Activated CD8-positive, alpha-beta memory T cell treated with anti-CD3 and anti-CD28 coated beads, Interleukin-2, amount 50 U/mL, for 4 hours (primary cell): ENCODE measurements around the gene CMTM5.

Experiments
- DNase-seq: peaks from one replicate; pipeline ENCODE4 v3.0.0-alpha.2; 2020

The CMTM5 gene, protein sequence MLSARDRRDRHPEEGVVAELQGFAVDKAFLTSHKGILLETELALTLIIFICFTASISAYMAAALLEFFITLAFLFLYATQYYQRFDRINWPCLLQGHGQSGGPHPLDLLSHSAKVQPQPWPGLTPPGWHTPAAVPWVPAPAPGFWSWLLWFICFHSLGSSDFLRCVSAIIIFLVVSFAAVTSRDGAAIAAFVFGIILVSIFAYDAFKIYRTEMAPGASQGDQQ

DNA sequence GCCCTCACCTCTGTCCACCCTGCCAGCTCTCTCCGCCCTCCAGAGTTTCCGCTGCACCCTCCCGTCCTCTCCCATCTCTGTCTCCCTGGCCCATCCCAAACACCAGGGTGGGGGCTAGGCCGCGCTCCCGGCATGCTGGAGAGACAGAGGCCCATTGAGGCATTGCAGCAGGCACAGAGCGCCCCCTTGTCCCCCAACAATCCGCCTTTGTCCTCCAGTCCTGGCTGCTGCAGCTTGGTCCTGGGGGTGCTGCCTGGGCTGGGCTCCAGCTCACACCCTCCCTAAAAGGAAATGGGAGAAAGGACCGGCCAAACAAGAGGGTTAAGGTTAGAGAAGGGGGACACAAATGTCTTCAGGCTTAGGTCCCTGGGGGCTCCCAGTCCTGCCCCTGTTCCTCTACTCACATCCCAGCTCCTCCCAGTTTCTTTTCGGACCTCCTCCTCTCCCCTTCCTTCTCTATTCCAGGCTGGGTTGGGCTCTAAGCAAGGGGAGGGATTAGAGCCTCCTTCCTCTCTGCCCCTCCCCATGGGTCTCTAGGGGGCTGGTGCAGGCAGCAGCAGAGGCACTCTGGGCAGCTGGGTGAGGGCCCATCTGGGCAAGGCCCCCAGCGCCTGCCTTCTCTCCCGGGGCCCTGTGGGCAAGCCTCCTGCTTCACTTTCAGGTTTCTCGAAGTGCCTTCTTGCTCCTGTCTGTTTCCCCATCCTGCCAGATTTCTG is at the start of gene CMTM5:
Gene CMTM5, plus strand, starts transcription at position 565 of the 716 bp plus-strand sequence. CDS start 206 bp downstream, outside the sequence.
- DNase-seq: no peak

DNA sequence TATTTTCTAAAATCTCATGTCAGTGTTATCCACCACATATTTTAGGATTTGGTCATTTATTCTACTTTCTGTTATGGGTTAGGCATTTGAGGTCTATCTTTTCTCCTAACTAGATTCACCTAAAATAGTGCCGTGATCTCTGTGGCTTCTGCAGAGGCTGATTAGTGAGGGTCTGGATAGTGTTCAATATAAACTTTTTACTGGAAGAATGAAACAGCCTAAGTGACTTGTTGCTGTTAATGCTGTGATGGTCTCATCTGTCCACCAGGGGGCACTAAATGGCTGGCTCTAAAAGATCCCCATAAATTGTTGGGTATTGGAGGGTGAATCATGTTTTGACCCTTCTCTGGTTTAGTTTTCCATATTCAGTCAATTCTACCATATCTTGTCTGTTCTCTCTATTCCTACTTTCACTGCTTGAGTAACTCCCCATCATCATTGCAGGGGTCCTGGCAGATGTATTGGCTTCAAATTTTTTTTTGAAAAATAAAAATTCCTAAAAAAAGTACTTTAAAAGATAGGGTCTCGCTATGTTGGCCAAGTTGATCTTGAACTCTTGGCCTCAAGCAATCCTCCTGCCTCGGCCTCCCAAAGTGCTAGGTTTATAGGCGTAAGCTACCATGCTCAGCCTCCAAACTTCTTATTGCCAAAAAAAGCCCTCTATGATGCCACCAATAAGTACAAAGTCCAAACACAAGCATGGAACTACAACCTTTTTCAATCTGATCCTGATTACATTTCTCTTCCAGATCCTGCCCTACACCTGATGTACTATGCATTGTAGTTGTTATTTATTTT is 48.7 kb upstream of the CMTM5 start:
- DNase-seq: peak; percentile 65

DNA sequence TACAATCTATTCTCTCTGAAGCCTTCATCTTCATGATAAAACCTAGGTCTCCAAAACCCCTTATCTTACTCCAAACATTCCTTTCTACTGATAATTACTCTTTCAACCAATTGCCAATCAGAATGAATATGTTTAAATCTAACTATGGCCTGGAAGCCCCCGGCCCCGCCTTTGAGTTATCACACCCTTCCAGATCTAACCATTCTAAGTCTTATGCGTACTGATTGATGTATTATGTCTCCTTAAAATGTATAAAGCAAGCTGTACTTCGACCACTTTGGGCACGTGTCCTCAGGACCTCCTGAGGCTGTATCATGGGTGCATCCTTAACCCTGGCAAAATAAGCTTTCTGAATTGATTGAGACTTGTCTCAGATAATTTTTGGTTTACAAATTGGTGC is 41.2 kb upstream of the CMTM5 start:
- DNase-seq: no peak

DNA sequence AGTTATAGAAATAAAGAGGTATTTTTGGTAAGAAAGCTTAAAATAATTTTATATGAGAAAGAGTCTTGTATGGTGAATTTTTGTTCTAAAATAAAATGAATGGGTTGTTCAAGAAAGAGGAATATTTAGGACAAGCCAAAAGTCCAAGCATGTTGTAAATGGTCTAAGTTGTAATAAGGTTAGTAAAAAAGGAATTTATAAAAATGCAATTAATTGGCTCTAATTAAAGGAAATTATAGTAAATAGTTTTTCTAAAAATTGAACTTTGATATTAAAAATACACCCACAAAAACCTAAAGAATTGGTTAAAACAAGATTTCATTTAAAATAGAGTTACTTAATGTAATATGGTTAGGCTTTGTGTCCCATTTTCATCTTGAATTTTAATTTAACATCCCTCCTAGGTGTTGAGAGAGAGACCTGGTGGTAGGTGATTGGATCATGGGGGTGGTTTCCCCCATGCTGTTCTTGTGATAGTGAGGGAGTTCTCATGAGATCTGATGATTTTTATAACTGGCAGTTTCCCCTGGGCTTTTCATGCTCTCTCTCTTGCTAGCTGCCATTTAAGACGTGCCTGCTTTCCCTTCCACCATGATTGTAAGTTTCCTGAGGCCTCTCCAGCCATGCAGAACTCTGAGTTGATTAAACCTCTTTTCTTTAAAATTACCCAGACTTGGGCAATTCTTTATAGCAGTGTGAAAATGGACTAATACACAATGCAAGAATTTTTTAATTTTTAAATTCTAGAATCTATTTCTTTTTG is 37.2 kb upstream of the CMTM5 start:
- no peak for DNase-seq

DNA sequence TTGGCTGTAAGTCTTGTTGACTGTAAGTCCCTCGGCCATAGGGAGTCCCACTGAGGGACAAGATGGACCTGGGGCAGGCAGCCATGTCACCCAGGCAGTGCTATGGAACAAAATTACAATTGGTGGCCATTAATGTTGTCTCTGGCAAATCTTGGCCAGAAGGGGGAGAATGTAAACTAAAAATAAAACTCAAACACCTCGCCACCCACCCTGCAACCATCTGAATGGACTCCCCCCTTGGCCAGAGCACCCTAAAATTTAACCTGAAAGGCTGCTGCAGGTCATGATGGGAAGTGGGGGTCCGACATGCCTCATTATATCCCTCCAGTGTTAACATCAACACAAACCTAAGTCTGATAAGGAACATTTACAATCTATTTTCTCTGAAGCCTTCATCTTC is 32.4 kb upstream of the CMTM5 start:
- DNase-seq: no peak

DNA sequence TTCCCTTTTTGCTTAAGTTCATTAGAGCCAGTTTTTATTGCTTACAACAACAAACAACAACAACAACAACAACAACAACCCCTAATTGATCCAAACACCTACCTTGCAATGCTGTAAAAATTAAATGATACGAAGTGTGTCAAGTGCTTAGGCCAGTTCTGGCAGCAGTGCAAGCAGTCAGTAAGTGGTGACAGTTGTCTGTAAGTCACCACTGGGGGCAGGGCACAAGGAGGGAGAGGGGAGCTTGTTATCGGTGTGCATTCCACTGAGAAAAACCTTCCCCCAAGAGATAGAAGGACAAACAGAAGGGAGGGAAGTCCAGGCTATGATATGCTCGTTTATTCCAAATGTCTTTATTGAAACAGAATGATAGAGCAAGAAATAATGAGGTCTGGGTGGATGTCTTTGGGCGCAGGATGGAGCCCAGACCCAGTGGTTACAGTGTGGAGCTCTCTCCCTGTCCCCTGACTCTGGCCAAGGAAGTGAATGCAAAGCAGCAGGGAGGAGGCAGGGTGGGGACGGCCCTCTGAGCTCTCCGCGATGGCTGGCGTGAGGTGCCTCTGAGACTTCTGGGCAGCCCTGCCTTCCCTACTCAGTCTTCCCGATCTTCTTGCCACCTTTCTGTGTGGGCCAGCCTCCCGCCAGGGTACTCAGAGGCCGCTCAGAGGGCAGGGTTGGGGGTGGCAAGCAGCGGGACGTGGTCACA is 30.7 kb upstream of the CMTM5 start:
- DNase-seq: no peak

DNA sequence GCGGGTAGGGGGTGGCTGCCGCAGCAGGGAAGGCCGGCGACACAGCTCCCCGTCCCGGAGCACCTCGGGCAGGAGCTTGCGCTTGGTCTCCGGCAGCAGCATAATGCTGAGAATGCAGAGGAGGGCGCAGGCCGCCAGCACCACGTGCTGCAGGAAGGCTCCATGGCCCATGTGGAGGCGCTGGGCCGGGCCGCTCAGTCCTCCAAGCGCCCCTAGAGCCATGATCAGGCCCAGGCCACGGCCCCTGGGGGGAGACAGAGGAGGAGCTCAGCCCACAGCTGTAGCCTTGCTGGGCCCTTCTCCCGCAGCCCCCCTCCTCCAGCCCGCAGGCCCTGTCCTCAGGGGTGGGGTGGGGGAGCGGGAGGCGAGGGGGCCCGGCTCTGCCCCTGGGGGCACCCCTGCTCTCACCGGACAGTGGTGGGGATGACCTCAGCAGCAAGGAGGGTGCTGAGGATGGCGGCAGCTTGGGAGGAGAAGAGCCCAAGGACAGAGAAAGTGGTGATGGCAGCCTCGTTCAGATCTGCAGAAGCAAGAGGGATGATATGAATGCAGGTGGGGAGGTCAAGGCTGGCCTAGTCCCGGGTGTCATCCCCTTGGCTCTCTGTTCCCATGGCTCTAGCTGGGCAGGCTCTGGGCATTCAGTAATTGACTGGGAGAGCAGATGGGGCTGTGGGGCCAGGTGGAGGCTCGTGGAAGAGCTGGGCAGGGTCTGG is 30.0 kb upstream of the CMTM5 start:
- no peak for DNase-seq

DNA sequence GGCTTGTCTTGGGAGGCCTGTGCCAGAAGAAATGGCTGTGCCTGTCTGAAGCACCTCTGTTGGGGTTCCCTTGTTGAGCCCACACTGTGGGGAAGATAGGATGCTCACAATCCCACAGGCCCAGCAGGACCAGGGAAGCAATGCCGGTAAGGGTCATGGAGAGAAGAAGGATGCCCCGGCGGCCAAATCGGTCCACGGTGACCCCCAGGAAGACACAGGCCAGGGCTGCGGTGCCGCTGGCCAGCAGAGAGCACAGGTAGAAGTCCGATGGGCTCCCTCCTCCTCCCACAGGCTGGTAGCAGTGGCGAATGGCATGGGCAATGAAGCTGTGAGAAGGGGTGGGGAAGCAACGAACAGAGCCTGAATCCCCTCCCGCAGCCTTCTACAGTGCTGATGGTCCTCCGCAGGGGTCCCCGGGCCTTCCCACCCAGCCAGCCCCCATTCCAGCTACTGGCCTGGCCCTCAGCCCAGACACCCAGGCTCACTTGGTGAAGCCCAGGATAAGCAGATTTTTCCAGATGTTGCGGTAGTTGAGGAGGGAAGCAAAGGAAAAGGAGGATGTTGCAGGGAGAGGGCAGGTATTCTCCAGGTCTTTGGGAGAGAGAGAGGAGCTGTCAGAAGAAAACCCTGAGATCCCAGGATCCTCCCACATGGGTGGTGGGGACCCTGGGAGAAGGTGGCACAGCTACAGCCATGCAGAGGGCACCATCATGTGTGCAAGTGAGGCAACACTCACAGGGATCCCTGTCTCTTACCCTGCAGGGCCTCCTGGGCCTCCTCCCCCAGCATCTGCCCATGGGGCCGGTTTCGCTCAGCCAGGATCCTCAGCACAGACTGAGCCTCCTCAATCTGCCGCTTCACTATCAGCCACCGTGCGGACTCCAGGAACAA is 29.2 kb upstream of the CMTM5 start:
- no peak for DNase-seq

DNA sequence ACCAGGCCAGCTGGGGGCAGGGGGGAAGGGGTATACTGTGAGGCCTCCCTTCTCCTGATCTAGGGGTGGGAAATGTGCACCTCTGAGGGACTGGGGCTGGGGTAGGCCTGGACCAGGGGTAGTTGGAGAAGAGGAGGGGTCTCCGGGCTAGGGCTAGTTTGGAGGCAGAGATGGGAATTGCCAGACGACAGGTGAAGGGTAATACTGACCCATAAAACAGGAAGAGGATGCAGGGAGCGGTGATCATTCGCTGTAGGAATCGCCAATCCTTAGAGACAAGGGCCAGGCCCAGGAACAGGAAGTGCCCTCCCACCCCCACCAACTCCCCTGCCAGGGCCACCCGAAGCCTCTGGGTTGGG is 28.6 kb upstream of the CMTM5 start:
- no peak for DNase-seq

DNA sequence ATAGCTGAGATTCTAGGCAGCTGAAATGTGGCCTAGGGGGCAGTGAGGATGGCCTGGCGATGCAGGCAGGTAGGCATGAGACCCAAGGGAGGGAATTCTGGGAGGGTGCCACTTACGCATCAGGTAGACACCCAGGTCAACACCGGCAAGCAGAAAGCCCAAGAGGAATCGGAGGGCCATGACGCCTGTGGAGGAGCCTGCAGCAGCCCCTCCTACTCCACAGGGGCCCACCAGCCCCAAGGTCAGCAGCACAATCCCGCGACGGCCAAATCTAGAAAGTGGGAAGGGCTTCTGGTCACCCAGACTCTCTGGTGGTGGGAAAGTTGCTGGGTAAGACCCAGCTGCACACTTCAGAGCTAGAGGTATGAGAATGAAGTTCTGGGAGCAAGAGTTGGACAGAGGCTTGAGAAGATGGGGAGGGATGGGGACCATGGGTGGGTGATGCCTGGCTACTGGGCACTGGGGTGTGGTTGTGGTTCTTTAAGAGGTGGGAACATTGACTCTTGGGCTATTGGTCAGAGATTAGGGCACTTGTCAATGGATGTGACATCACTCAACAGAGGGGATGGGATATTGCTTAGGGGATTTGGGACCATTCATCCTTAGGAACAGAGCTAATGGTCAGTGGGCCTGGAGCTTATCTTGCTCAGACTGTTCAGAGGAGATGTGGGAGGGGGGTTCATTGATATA is 27.5 kb upstream of the CMTM5 start:
- DNase-seq: no peak

DNA sequence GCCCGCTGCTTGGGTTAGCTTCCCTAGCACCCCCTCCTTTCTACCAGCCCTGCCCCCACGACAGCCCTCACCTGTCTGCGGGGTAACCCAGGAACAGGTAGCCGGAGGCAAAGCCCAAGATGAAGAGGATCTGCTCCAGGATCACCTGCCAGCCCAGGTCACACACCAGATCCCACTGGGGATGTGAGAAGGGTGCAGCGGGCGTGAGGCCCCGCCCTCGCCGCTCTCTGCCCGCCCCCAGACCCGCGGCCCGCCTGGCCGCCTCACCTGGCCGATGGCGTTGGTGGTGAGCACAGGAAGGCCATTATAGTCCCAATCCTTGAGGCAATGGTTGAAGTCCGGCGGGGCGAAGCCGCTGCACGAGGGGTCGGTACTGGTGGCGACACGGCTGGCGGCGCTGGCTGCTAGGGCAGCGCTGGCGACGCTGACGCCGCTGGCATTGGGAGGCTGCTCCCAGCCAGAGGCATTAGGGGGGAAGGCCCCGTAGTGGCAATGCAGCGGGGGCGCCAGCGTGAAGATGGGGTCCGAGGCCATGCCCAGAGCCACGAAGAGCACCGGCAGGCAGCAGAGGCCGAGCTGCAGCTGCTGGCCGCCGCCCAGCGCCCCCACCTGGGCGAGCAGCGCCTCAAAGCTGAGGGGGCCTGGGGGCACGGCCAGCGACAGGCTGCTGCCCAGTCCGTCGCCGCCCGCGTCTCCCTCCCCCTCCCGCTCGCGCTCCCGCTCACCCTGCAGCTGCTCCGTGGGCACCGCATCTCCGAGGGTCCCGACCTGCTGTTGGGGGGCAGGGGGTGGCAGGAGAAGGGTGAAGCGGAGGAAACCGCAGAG is 25.0 kb upstream of the CMTM5 start:
- no peak for DNase-seq

DNA sequence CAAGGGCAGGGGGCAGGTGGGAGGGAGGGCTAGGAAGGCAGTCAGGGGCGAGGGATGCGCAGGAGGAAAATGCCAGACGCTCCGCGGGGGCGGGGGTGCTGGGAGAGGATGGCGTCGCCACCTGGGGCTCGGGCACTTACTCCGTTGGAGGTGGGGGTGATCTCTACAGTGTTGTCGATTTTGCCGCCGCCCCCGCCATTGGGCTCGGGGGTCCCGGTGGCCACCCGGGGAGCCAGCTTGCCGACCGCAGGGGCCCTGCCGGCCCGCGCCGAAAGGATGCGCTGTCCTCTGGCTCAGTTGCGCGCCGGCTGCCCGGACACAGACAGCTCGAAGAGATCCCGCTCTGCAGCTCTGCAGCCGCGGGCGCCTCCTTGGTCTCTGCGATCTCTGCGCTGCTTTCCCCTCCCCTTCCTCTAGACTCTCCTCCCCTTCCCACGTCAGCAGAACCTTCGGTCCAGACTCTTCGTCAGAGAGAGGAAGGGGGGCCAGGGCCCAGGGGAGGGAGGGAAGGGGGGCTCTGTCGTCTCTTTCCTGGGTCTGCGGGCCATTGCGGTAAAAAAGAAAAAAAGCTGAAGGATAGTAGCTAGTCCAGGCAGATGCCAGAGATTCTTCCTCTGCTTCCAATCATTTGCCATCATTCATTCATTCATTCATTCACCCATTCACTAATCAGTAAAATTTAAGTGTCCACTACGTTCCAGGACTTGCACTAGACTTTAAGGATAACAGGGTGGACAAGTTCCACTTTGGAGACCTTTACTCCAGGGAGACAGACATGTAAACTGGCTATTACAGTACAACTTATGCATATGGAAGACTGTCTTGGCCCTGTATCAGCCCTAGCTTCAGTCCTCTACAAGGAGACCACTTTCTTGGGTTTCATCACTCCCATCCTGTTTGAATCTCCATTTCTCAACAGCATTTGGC is 24.1 kb upstream of the CMTM5 start, which contains the start of gene SLC22A17:
Gene SLC22A17, minus strand, starts transcription at position 382 of the 927 bp plus-strand sequence.
- DNase-seq: peak; percentile 56

DNA sequence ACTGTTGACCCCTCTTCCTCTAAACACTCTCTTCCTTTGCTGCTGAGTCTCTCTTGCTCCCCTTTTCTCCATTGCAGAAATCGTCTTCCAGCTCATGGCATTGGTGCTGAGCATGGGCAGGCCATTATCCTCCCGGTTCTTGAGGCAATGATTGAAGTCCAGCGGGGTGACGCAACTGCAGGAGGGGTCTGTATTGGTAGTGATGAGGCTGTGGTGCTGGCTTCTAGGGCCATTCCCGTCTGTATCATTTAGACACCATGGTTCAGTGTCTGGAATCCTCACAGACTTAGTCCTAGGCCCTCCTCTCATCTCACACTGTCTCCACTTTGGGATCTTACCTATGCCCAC is 23.4 kb upstream of the CMTM5 start:
- DNase-seq: no peak

DNA sequence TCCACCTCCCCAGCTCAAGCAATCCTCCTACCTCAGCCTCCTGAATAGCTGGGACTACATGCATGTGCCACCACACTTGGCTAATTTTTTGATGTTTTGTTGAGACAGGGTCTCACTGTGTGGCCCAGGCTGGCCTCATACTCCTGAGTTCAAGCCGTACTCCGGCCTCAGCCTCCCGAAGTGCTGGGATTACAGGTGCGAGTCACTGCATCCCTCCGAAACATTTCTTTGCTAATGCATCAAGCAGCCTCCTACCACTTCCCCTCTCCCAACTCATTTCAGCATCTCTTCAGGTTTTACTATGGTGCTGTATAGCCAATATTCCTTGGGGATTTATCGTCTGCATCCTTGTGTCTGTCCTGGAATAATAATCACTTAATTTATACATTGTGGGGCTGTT is 21.9 kb upstream of the CMTM5 start:
- DNase-seq: no peak

DNA sequence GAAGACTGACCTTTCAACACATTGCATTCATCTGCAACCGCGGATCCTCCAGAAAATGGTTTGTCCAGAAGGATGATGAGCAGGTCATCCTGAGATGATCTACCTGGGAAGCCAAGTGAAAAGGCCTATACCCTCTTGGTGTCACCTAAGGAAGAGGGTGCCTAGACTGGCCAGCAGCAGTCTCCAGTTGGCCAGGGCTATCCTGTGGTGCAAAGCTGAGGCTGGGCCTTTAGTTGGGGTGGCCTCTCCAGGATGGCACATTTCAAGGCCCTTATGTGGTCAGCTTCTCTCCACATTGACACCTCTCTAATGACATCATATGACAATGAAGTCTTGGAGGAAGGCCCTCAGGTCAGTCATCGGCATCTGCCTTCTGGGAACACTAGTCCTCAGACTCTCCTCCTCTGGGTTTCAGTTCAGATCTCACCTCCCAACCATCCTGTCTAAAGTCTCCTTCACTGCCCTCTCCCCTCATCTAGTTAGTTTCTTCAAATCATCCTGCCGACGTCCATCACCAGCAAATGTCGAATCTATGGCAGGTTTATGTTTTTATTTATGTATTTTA is 20.9 kb upstream of the CMTM5 start:
- DNase-seq: no peak

DNA sequence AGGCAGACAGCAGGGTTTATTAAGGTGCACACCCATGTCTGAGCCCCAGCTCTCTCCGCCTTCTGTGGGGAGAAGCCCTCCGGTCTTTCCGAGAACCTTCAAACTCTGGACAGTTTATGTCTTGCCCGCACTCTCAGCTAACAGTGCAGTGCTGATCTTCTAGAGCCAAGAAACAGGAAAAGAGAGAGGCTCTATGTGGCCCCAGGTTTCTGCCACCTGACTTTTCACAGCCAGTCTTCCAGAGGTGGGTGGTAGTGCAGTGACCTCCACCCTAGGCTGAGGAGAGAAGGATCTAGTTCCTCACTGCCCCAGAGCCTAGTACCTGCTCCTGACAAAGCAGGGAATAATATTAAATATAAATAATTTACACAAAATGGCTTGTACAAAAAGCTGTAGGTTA is 20.2 kb upstream of the CMTM5 start:
- DNase-seq: no peak

DNA sequence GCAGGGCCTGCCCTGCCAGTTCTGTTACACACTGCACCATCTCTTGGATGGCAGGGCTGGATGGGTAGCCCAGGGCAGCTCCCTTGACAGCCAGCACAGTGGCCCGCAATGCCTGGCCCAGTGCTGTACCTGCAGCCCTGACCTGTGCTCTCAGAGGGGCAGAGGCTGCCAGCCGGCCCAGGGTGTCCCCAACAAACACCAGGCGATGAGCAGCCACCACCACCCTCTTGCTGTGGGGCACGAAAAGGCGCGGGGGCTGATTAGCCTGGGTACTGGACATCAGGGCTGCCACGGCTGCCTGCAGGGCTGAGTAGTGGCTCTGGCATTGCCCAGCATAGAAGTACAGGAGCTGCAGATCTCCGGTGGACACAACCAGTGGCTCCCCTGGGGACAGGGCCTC is 19.6 kb upstream of the CMTM5 start:
- no peak for DNase-seq

DNA sequence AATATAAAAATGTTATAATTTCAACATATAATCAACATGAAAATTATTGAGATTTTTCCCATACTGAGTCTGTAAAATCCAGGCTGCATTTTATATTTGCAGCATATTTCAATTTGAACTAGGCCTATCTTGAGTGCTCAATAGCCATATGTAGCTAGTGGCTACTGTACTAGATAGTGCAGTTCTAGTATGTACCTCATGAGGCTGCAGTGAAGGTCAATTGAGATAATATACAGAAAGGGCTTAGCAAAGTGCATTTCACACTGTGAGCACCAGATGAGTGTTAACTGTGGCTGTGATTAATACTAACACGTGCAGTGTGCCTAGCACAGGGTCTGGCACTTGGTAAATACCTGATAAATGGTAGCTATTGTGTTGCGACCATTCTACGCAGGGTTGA is 18.8 kb upstream of the CMTM5 start:
- DNase-seq: no peak
